EH (cell line): ENCODE results near the gene MBNL2.
A peak's percentile ranks its signal among the peaks of the same experiment; 100 is the strongest.
"Not testable (repeated sequence)": the region's sequence is repeated elsewhere in the genome, so short reads cannot be mapped to it uniquely, and the experiment has no call there.

Experiments used
- DNase-seq: peaks from one replicate; pipeline ENCODE4 v3.0.0-alpha.2; 2015; ENCODE audit warnings: low read depth

Gene MBNL2

GRCh38 chr13:97221989-97222700, at the start of gene MBNL2:
Gene MBNL2, plus strand, starts transcription at chr13:97222333. Its CDS starts 53,903 bp downstream, at chr13:97276236.
- peak; percentile 94 for DNase-seq

- DNase-seq = peak; percentile 27
Observed at GRCh38 chr13:97174638-97175037, 47.5 kb upstream of the MBNL2 start.

GRCh38 chr13:97175041-97175440, 47.1 kb upstream of the MBNL2 start:
- DNase-seq = no peak

GRCh38 chr13:97179501-97179900, 42.6 kb upstream of the MBNL2 start:
- no peak for DNase-seq

GRCh38 chr13:97182111-97182890, 39.8 kb upstream of the MBNL2 start:
- no peak for DNase-seq

- DNase-seq = no peak
Observed at GRCh38 chr13:97185291-97185690, 36.8 kb upstream of the MBNL2 start.

- no peak for DNase-seq
Observed at GRCh38 chr13:97185751-97186150, 36.4 kb upstream of the MBNL2 start.

- DNase-seq = no peak
Observed at GRCh38 chr13:97188207-97188606, 33.9 kb upstream of the MBNL2 start.

- DNase-seq = no peak
Observed at GRCh38 chr13:97189928-97190327, 32.2 kb upstream of the MBNL2 start.

- DNase-seq = no peak
Observed at GRCh38 chr13:97191142-97191541, 31.0 kb upstream of the MBNL2 start.

GRCh38 chr13:97191615-97192014, 30.5 kb upstream of the MBNL2 start:
- no peak for DNase-seq

- DNase-seq = no peak
Observed at GRCh38 chr13:97192166-97192565, 30.0 kb upstream of the MBNL2 start.

GRCh38 chr13:97193577-97193976, 28.6 kb upstream of the MBNL2 start:
- no peak for DNase-seq

GRCh38 chr13:97194479-97194878, 27.7 kb upstream of the MBNL2 start:
- DNase-seq = peak; percentile 87

GRCh38 chr13:97196340-97196739, 25.8 kb upstream of the MBNL2 start:
- DNase-seq = no peak

- DNase-seq = no peak
Observed at GRCh38 chr13:97198753-97199152, 23.4 kb upstream of the MBNL2 start.

GRCh38 chr13:97199451-97199850, 22.7 kb upstream of the MBNL2 start:
- peak; percentile 6 for DNase-seq

GRCh38 chr13:97200081-97200942, 21.8 kb upstream of the MBNL2 start:
- DNase-seq = no peak

- no peak for DNase-seq
Observed at GRCh38 chr13:97202761-97203160, 19.4 kb upstream of the MBNL2 start.

- DNase-seq = no peak
Observed at GRCh38 chr13:97205465-97205864, 16.7 kb upstream of the MBNL2 start.

- DNase-seq = peak; percentile 64
Observed at GRCh38 chr13:97205982-97206381, 16.2 kb upstream of the MBNL2 start.

GRCh38 chr13:97207252-97207651, 14.9 kb upstream of the MBNL2 start:
- DNase-seq = not testable (repeated sequence)
